Measurements from ENCODE around the gene PKLR. TPM values are rescaled to one million over a fixed set of nuclear protein-coding genes. Genes with fewer than 3 reads are reported as not detected.

The PKLR gene
- not detected in 2 replicates for total RNA-seq (ENCODE audit: low replicate concordance)

GRCh38 chr1:155301342-155301841 lies at the start of gene PKLR:
Gene PKLR, minus strand, starts transcription at chr1:155301438. Its CDS starts 43 bp downstream, at chr1:155301395.

GRCh38 chr1:155320661-155321617 lies 19.7 kb upstream of the PKLR start, which contains the start of gene RUSC1:
Gene RUSC1, plus strand, starts transcription at chr1:155320894. Its CDS starts 880 bp downstream, at chr1:155321774.

GRCh38 chr1:155308493-155309422 lies 7.5 kb upstream of the PKLR start, which contains the start of gene FDPS:
Gene FDPS, plus strand, starts transcription at chr1:155308866. Its CDS starts 924 bp downstream, at chr1:155309790.

GRCh38 chr1:155277070-155277901 lies 24.0 kb downstream of the PKLR start, which contains the start of gene HCN3:
Gene HCN3, plus strand, starts transcription at chr1:155277463. Its CDS starts 128 bp downstream, at chr1:155277591.

GRCh38 chr1:155273343-155274245 lies 27.6 kb downstream of the PKLR start, which contains the start of gene CLK2:
Gene CLK2, minus strand, starts transcription at chr1:155273504. Its CDS starts 2,527 bp downstream, at chr1:155270977.

GRCh38 chr1:155261852-155262673 lies 39.2 kb downstream of the PKLR start, which contains the start of gene SCAMP3:
Gene SCAMP3, minus strand, starts transcription at chr1:155262360. Its CDS starts 209 bp downstream, at chr1:155262151.

GRCh38 chr1:155255243-155256007 lies 45.8 kb downstream of the PKLR start, which contains the start of gene ENTREP3:
Gene ENTREP3, minus strand, starts transcription at chr1:155255483. Its CDS starts 606 bp downstream, at chr1:155254877.

Other genes with a start within 250 kb of the PKLR start
- 1.8 and 5.7 TPM in 2 replicates for gene EFNA4, start 237.7 kb downstream of the PKLR start, total RNA-seq (ENCODE audit: low replicate concordance)
- gene EFNA3, start 222.6 kb downstream of the PKLR start, total RNA-seq (ENCODE audit: low replicate concordance) = 0.35 and 0.90 TPM in 2 replicates
- 0.23 and 4.9 TPM in 2 replicates for gene EFNA1, start 173.6 kb downstream of the PKLR start, total RNA-seq (ENCODE audit: low replicate concordance)
- 17.9 and 32.0 TPM in 2 replicates for gene SLC50A1, start 165.6 kb downstream of the PKLR start, total RNA-seq (ENCODE audit: low replicate concordance)
- 27.5 and 42.7 TPM in 2 replicates for gene DPM3, start 160.9 kb downstream of the PKLR start, total RNA-seq (ENCODE audit: low replicate concordance)
- 86.9 and 102 TPM in 2 replicates for gene KRTCAP2, start 128.1 kb downstream of the PKLR start, total RNA-seq (ENCODE audit: low replicate concordance)
- gene TRIM46, start 127.6 kb downstream of the PKLR start, total RNA-seq (ENCODE audit: low replicate concordance) = 1.5 and 3.5 TPM in 2 replicates
- 35.0 and 52.5 TPM in 2 replicates for gene THBS3, start 93.5 kb downstream of the PKLR start, total RNA-seq (ENCODE audit: low replicate concordance)
- 30.1 and 45.6 TPM in 2 replicates for gene MTX1, start 92.7 kb downstream of the PKLR start, total RNA-seq (ENCODE audit: low replicate concordance)
- gene ENTREP3, start 46.0 kb downstream of the PKLR start, total RNA-seq (ENCODE audit: low replicate concordance) = 2.5 and 3.6 TPM in 2 replicates
- gene SCAMP3, start 39.1 kb downstream of the PKLR start, total RNA-seq (ENCODE audit: low replicate concordance) = 16.7 and 30.7 TPM in 2 replicates
- gene CLK2, start 27.9 kb downstream of the PKLR start, total RNA-seq (ENCODE audit: low replicate concordance) = 27.1 and 64.4 TPM in 2 replicates
- 0.53 and 1.5 TPM in 2 replicates for gene HCN3, start 24.0 kb downstream of the PKLR start, total RNA-seq (ENCODE audit: low replicate concordance)
- gene FDPS, start 7.4 kb upstream of the PKLR start, total RNA-seq (ENCODE audit: low replicate concordance) = 100 and 279 TPM in 2 replicates
- gene RUSC1, start 19.5 kb upstream of the PKLR start, total RNA-seq (ENCODE audit: low replicate concordance) = 6.0 and 8.2 TPM in 2 replicates